Activated naive CD4-positive, alpha-beta T cell treated with anti-CD3 and anti-CD28 coated beads, Interleukin-2, amount 10 ng/mL, durations not matched to agents 7 days and 5 days (primary cell): Measurements from ENCODE around the gene NET1.

Source experiments
- CTCF ChIA-PET: fragments of 350-600 bp; sonication (Branson Sonifier 250); formaldehyde crosslinking; loops from one replicate; lab custom pipeline; 2021; ENCODE audit warnings: antibody characterized with exemption; lab: Charles Lee
- DNase-seq: peaks from one replicate; pipeline ENCODE4 v3.0.0-alpha.2; 2020
- H3K27ac Mint-ChIP-seq: one replicate; pipeline ENCODE4 v1.8.0; 2021; ENCODE audit warnings: mild to moderate bottlenecking, moderate library complexity, mixed read lengths
- H3K27me3 Mint-ChIP-seq: one replicate; pipeline ENCODE4 v1.8.0; 2021; ENCODE audit warnings: mild to moderate bottlenecking, mixed read lengths
- H3K36me3 Mint-ChIP-seq: one replicate; pipeline ENCODE4 v1.8.0; 2021; ENCODE audit warnings: mixed read lengths
- H3K4me1 Mint-ChIP-seq: one replicate; pipeline ENCODE4 v1.8.0; 2021; ENCODE audit warnings: mixed read lengths
- H3K4me3 Mint-ChIP-seq: one replicate; pipeline ENCODE4 v1.8.0; 2021; ENCODE audit warnings: mild to moderate bottlenecking, moderate library complexity, mixed read lengths
- H3K9me3 Mint-ChIP-seq: one replicate; pipeline ENCODE4 v1.8.0; 2021; ENCODE audit warnings: mixed read lengths

Gene NET1

GRCh38 chr10:5504146-5505072 is 92.1 kb downstream of the NET1 start:
- CTCF ChIA-PET: interaction anchor here (1.0 kb wide), 1 partner anchor 119 kb away, joined by 5 read pairs; no protein-coding TSS in a partner anchor
- H3K36me3 Mint-ChIP-seq: no peaks in the 10 kb centered on the region
- no peaks in the 10 kb centered on the region for H3K9me3 Mint-ChIP-seq
- H3K27ac Mint-ChIP-seq: no peak overlapping the region
- H3K4me3 Mint-ChIP-seq: no peak overlapping the region
- peaks cover 54% of the 10 kb centered on the region for H3K27me3 Mint-ChIP-seq
- H3K4me1 Mint-ChIP-seq: no peaks in the 10 kb centered on the region
- no peak for DNase-seq

GRCh38 chr10:5506246-5506645 is 93.9 kb downstream of the NET1 start:
- Mint-ChIP-seq H3K27ac (no peak overlapping the region), H3K4me3 (no peak overlapping the region), H3K36me3 (no peaks in the 10 kb centered on the region), H3K27me3 (peaks cover 48% of the 10 kb centered on the region), H3K4me1 (no peaks in the 10 kb centered on the region), H3K9me3 (no peaks in the 10 kb centered on the region)
- CTCF ChIA-PET: no interaction called here
- no peak for DNase-seq

- DNase-seq: no peak
- Mint-ChIP-seq H3K4me3 (no peak overlapping the region), H3K9me3 (no peaks in the 10 kb centered on the region), H3K27me3 (peaks cover 55% of the 10 kb centered on the region), H3K27ac (peak overlapping the region; percentile 19), H3K36me3 (no peaks in the 10 kb centered on the region), H3K4me1 (no peaks in the 10 kb centered on the region)
- CTCF ChIA-PET: no interaction called here
These were observed 94.6 kb downstream of the NET1 start for GRCh38 chr10:5506751-5507648.

GRCh38 chr10:5507649-5508131 is 95.3 kb downstream of the NET1 start:
- CTCF ChIA-PET: no interaction called here
- H3K36me3 Mint-ChIP-seq: no peaks in the 10 kb centered on the region

GRCh38 chr10:5508161-5508604 is 95.8 kb downstream of the NET1 start:
- CTCF ChIA-PET: no interaction called here
- Mint-ChIP-seq H3K4me1 (peaks cover 4% of the 10 kb centered on the region), H3K36me3 (no peaks in the 10 kb centered on the region), H3K9me3 (no peaks in the 10 kb centered on the region), H3K4me3 (no peak overlapping the region), H3K27ac (no peak overlapping the region), H3K27me3 (peaks cover 53% of the 10 kb centered on the region)
- DNase-seq: no peak

More at GRCh38 chr10:5507649-5508131, 95.3 kb downstream of the NET1 start:
- H3K27ac Mint-ChIP-seq: no peak overlapping the region
- no peaks in the 10 kb centered on the region for H3K4me1 Mint-ChIP-seq
- no peak overlapping the region for H3K4me3 Mint-ChIP-seq
- H3K27me3 Mint-ChIP-seq: peaks cover 53% of the 10 kb centered on the region
- DNase-seq: no peak
- no peaks in the 10 kb centered on the region for H3K9me3 Mint-ChIP-seq
